ENCODE measurements around the gene VN1R2. TPM values are rescaled to one million over a fixed set of nuclear protein-coding genes. Genes with fewer than 3 reads are reported as not detected.
A peak's percentile ranks its signal among the peaks of the same experiment; 100 is the strongest.
"Not testable (repeated sequence)": the region's sequence is repeated elsewhere in the genome, so short reads cannot be mapped to it uniquely, and the experiment has no call there.

VN1R2 gene
- total RNA-seq, 4 donors from 2014 or later = not detected

- no peak for ATAC-seq (ENCODE audit: low FRiP score)
- no peak for DNase-seq (ENCODE audit: low spot score)
- TF ChIP-seq, protein P1, sequence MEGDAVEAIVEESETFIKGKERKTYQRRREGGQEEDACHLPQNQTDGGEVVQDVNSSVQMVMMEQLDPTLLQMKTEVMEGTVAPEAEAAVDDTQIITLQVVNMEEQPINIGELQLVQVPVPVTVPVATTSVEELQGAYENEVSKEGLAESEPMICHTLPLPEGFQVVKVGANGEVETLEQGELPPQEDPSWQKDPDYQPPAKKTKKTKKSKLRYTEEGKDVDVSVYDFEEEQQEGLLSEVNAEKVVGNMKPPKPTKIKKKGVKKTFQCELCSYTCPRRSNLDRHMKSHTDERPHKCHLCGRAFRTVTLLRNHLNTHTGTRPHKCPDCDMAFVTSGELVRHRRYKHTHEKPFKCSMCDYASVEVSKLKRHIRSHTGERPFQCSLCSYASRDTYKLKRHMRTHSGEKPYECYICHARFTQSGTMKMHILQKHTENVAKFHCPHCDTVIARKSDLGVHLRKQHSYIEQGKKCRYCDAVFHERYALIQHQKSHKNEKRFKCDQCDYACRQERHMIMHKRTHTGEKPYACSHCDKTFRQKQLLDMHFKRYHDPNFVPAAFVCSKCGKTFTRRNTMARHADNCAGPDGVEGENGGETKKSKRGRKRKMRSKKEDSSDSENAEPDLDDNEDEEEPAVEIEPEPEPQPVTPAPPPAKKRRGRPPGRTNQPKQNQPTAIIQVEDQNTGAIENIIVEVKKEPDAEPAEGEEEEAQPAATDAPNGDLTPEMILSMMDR (IDR thresholded peaks at IDR 0.05) = no peak
Measured at GRCh38 chr19:53272044-53272443, 14.0 kb downstream of the VN1R2 start.

- TF ChIP-seq, protein P1 (IDR thresholded peaks at IDR 0.05) = no peak
- no peak for DNase-seq (ENCODE audit: low spot score)
- ATAC-seq (ENCODE audit: low FRiP score) = no peak
Measured at GRCh38 chr19:53275480-53275879, 17.4 kb downstream of the VN1R2 start.

GRCh38 chr19:53281947-53282346, 23.9 kb downstream of the VN1R2 start:
- not testable (repeated sequence) for ATAC-seq (ENCODE audit: low FRiP score); DNase-seq (ENCODE audit: low spot score)

DNA sequence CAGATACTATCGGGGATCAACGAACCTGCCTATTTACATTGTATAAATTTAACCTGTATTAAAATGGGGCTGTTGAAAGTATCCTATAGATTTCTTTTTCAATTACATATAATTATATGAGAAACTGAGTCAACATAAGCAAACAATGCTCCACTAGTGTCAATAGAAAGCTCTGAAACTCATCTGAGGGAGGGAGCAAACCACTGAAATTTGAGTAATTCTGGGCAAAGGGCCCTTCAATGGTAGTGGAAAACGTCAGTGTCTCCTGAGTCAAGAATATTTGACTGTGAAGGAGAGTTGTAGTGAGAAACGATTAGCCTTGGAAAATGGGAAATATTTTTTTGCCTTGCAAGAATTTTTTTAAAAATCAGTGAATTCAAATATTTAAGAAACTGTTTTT, 27.0 kb downstream of the VN1R2 start:
- ATAC-seq (ENCODE audit: low FRiP score) (no peak), DNase-seq (ENCODE audit: low spot score) (no peak)
- TF ChIP-seq, protein P1 (IDR thresholded peaks at IDR 0.05) = no peak

GRCh38 chr19:53290758-53291549, 32.9 kb downstream of the VN1R2 start:
- no peak for ATAC-seq (ENCODE audit: low FRiP score)
- no peak for DNase-seq (ENCODE audit: low spot score)
- TF ChIP-seq, protein P1 (IDR thresholded peaks at IDR 0.05) = no peak

DNA sequence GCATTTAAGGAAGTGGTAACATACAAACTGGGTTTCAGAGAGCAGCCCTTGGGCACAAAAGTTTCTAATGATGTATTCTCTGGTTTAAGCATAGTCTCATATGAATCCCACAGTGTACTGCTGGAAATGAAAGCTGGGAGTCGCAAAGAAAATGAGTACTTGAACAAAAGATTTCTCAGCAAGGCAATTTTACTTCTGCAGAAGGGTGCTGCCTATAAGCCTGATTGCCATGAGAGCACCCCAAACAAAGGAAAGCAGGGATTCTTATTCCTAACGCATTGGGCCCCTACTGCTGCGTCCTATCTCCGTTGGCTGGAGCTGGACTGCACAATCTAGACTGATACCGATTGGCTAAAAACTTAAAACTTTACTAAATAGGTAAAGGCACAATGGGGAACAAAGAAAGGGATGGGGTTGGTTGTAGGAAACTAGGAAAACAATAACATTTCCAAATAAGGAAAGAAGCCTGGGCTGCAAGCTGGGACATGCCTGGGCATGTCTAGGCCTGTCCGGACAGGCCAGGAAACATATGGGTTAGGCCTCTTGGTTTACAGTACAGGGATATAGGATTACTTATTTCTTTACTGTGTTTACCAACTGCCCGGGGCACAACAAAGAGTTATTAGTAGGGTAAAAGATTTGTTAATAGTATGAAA, 36.8 kb downstream of the VN1R2 start:
- DNase-seq (ENCODE audit: low spot score) (no peak), ATAC-seq (ENCODE audit: low FRiP score) (no peak)
- TF ChIP-seq, protein P1 (IDR thresholded peaks at IDR 0.05) = no peak

DNA sequence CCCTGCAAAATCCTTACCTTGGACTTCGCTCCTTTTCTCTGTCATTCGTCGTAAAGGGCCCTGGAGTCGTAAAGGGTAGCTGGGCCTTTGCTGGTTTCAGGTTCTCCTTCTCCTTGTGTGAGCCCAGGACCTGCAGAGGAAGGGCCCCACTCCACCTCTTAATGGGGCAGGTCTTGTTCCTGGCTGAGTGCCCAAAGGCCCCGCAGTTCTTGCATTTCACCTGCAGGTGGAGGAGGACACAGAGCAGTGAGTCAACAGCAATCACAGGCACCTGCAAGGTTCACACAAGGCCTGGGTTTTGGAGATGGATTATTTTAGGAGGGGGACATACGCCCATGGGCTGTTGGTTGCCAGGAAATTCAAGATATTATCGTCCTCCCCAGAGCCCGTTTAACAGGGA, 43.2 kb downstream of the VN1R2 start:
- not testable (repeated sequence) for DNase-seq (ENCODE audit: low spot score); ATAC-seq (ENCODE audit: low FRiP score)

GRCh38 chr19:53308339-53308811, 50.3 kb downstream of the VN1R2 start:
- no peak for DNase-seq (ENCODE audit: low spot score)
- TF ChIP-seq, protein P1 (IDR thresholded peaks at IDR 0.05) = no peak
- peak; percentile 37 for ATAC-seq (ENCODE audit: low FRiP score)
